Measurements from ENCODE around the gene MLLT10.

MLLT10 gene

DNA sequence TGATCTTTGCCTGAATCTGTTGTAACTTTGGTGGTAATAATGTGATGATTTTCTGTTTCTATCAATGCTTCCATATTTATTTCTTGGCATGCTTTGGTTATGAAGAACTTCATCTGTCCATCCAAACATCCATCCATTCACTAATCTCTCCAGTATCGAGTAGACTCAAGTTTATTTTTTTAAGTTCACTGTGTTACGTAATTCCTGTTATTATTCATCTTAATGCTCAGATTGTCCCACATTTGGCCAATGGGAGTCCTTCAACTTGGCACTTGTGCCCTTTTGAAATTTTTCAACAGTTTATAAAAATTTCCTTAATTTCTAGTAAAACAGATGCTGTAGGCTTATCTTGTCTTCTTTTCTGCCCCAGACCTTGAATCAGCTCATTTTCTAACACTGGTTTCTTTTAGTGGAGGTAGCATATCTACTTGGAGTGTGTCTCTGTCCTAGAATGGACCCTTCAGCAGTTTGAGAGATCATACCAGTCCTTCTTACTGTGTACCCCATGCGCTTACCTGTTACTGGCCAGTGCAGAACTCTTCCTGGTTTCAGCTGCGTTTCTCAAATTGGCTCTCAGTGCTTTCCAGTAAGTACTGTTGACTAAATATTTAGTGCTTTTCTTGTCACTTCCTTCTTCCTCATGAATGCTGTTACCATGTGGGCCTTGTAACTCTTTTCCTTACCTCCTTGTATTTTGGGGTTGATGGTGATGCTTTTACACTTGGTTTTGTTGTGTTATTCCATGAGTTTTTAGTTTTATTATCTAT, 100.8 kb downstream of the MLLT10 start:
- no peak for DNase-seq (ENCODE audit: low spot score)

DNA sequence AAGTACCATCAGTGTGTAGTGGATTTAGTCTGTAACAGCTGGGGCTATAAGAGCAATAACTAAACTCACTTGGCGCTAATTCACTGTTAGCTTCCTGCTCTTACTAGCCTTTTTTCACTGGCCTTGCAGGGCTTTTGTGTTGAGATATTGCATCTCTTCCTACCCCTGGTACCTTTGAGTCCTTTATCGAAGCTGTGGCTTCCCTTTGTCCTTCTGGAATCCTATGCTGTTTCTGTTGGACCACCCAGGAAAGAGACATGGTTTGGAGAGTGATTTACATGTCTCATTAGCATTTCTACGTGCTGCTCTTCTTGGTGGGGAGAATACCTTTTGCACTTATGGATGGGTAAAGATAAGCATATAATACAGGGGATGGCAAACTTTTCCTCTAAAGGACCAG, 103.8 kb downstream of the MLLT10 start:
- no peak for DNase-seq (ENCODE audit: low spot score)

DNA sequence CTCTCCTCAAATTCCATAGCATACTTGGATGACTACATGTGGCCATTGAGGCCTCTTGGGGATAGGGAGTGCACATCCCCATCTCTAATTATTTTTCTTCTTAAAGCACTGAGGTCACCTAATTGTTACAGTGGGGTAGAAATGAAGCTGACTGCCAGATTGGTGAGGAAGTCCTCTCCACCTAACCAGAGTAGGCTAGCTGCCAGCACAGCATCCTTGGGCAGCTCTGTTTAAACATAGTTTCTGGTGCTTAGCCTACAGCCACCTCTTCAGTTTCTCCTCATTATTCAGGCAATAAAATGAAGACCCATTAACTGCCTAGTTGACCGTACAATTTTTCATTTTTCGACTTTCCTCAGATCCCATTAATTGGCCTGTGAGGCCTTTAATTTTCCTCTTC, 104.6 kb downstream of the MLLT10 start:
- no peak for DNase-seq (ENCODE audit: low spot score)

- no peak for DNase-seq (ENCODE audit: low spot score)
Observed at GRCh38 chr10:21648040-21648439, 114.0 kb downstream of the MLLT10 start.

- DNase-seq (ENCODE audit: low spot score): no peak
Observed at GRCh38 chr10:21649454-21649872, 115.4 kb downstream of the MLLT10 start.

DNA sequence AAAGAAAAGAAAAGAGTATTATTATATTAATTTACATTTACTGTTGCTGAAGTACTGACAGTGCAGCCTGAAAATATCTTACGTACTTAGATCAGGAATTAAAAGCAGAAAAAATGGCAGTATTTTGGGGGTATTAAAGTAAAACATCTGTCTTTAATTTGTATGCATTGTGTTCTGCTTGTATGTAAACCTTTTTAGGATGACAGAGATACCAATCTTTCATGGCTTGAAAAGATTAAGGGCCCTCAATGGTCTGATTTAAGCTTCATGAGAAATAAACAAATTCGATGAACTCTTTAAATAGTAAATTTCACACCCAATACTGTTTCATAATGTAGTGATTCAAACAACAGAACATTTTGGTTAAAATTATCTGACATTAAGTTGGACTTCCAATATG, 116.3 kb downstream of the MLLT10 start:
- DNase-seq (ENCODE audit: low spot score): no peak

- DNase-seq (ENCODE audit: low spot score): no peak
Observed at GRCh38 chr10:21655236-21655635, 121.2 kb downstream of the MLLT10 start.

GRCh38 chr10:21655687-21656086, 121.7 kb downstream of the MLLT10 start:
- no peak for DNase-seq (ENCODE audit: low spot score)

DNA sequence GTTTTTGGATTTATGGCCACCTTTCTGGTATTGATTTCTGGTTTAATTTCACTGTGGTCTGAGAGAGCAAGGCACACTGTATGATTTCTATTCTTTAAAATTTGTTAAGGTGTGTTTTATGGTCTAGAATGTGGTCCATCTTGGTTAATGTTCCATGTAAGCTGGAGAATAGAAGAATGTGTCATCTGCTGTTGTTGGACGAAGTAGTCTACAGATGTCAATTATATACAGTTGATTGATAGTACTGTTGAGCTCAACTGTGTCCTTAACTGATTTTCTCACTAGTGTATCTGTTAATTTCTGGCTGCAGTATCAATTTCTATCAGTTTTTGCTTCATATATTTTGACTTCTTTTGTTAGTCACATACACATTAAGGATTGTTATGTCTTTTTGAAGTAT, 127.1 kb downstream of the MLLT10 start:
- peak; percentile 9 for DNase-seq (ENCODE audit: low spot score)

GRCh38 chr10:21661935-21662334, 127.9 kb downstream of the MLLT10 start:
- DNase-seq (ENCODE audit: low spot score): no peak

DNA sequence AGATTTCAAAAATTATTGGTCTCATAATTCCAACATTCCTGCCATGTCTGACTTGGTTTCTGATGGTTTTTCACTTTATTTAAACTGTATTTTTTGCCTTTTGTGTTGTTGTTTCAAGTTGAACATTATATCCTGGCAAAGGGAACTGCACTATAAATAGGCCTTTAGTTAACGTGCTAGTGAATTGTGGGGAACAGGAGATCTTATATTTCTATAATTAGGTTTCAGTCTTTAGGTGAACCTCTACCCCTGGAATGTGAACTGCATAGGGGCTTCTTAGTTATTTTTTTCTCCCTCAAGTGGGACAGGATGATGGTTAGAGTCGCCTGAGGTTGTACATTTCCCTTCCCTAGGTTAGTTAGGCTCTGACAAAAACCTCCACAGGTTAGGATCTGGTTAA, 128.6 kb downstream of the MLLT10 start:
- no peak for DNase-seq (ENCODE audit: low spot score)

- DNase-seq (ENCODE audit: low spot score): no peak
Observed at GRCh38 chr10:21668831-21669230, 134.8 kb downstream of the MLLT10 start.

DNA sequence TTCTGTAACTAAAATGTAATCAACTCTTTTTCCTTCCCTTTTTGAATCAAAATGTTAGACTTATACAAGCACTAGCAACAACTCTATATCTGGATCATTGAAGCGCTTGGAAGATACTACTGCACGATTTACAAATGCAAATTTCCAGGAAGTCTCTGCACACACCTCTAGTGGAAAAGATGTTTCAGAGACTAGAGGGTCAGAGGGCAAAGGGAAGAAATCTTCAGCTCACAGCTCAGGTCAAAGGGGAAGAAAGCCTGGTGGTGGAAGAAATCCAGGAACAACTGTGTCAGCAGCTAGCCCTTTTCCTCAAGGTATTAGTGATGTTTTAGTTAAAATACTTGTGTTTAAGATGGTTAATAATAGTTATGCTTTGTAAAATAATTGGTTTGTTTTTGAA, 136.4 kb downstream of the MLLT10 start:
- no peak for DNase-seq (ENCODE audit: low spot score)

DNA sequence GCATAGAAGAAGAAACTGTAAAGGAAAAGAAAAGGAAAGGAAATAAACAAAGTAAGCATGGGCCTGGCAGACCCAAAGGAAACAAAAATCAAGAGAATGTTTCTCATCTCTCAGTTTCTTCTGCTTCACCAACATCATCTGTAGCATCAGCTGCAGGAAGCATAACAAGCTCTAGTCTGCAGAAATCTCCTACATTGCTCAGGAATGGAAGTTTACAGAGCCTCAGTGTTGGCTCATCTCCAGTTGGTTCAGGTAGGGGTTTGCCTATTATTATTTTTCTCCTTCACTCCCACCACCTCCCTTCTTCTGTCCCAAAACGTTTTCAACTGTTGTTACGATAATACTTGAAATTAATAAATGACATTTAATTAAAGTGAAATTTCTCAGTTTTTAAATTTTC, 139.6 kb downstream of the MLLT10 start:
- no peak for DNase-seq (ENCODE audit: low spot score)

GRCh38 chr10:21675157-21675796, 141.2 kb downstream of the MLLT10 start:
- peak; percentile 29 for DNase-seq (ENCODE audit: low spot score)

DNA sequence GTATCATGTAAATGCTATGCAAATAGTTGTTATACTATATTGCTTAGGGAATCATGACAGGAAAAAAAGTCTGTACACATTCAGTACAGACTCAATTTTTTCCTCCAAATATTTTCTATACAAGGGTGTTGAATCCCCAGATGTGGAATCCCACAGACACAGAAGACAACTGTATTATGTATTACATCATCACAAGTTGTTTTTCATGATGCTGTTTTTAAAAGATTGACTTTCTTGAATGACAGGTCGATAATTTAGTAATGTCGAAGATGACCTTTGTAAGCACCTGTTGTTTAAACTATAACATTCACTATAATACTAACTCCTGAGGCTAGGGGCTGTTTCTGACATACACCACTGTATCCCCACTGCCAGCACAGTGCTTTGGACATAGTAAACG, 143.5 kb downstream of the MLLT10 start:
- no peak for DNase-seq (ENCODE audit: low spot score)

GRCh38 chr10:21681156-21681555, 147.1 kb downstream of the MLLT10 start:
- no peak for DNase-seq (ENCODE audit: low spot score)

- no peak for DNase-seq (ENCODE audit: low spot score)
Observed at GRCh38 chr10:21687266-21688008, 153.4 kb downstream of the MLLT10 start.

DNA sequence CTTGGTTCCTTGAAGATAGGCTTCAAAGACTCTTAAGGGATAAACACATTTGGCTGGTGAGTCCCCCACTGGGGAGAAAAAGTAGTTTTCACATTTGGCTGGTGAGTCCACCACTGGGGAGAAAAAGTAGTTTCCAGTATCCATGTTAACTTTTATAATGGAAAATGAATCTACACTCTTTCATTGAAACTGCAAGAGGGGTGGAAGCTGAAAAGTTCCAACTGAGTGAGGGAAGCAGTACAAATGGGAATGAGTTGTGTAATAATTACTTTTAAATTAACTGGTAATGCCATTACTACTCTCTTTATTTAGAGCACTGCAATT, 153.9 kb downstream of the MLLT10 start:
- DNase-seq (ENCODE audit: low spot score): no peak

DNA sequence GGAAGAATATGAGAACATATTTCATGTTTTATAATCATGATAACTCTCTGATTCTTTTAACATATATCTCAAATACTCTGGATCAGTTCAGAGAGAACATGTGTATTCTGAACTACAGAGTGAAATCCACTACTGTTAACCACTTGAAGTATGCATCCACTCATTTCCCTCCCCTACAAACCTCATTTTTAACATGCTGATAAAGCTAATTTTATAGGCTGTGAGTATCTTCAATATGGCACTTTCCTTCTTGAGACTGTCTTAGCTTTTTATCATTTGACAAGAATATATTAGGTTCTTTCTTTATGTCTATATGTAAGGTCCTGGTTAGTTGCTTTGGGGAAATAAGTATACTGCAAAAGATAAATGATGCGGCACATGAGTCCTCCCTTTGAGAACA, 154.8 kb downstream of the MLLT10 start:
- no peak for DNase-seq (ENCODE audit: low spot score)

GRCh38 chr10:21689881-21690280, 155.8 kb downstream of the MLLT10 start:
- DNase-seq (ENCODE audit: low spot score): no peak

GRCh38 chr10:21692916-21693315, 158.9 kb downstream of the MLLT10 start:
- DNase-seq (ENCODE audit: low spot score): no peak

GRCh38 chr10:21693418-21693817, 159.4 kb downstream of the MLLT10 start:
- DNase-seq (ENCODE audit: low spot score): no peak
